Ishikawa (cell line): ENCODE results near the gene ZBTB48.

Experiments used
- CEBPB ChIP-seq: IDR thresholded peaks from 2 replicates; pipeline ENCODE4 v1.6.1; 2012
- CREB1 ChIP-seq: IDR thresholded peaks from 2 replicates; pipeline ENCODE4 v1.6.1; 2012; ENCODE audit warnings: low read depth
- EGR1 ChIP-seq: IDR thresholded peaks from 2 replicates; pipeline ENCODE4 v1.6.1; 2012
- EP300 ChIP-seq: IDR thresholded peaks from 2 replicates; pipeline ENCODE4 v1.6.1; 2012; ENCODE audit warnings: borderline replicate concordance
- FOXM1 ChIP-seq: IDR thresholded peaks from 2 replicates; pipeline ENCODE4 v1.6.1; 2012; ENCODE audit warnings: low read depth, borderline replicate concordance
- MAX ChIP-seq: IDR thresholded peaks from 2 replicates; pipeline ENCODE4 v1.6.1; 2012
- NFIC ChIP-seq: IDR thresholded peaks from 2 replicates; pipeline ENCODE4 v1.6.1; 2012
- RAD21 ChIP-seq: IDR thresholded peaks from 2 replicates; pipeline ENCODE4 v1.6.1; 2012; ENCODE audit warnings: low read depth
- REST ChIP-seq: IDR thresholded peaks from 2 replicates; pipeline ENCODE4 v1.6.1; 2012; ENCODE audit warnings: low read depth, mild to moderate bottlenecking
- TAF1 ChIP-seq: IDR thresholded peaks from 2 replicates; pipeline ENCODE4 v1.6.1; 2012; ENCODE audit warnings: low read depth, mild to moderate bottlenecking
- TCF12 ChIP-seq: IDR thresholded peaks from 2 replicates; pipeline ENCODE4 v1.6.1; 2012; ENCODE audit warnings: low read depth
- TEAD4 ChIP-seq: IDR thresholded peaks from 2 replicates; pipeline ENCODE4 v1.6.1; 2012
- USF1 ChIP-seq: IDR thresholded peaks from 2 replicates; pipeline ENCODE4 v1.6.1; 2012
- YY1 ChIP-seq: IDR thresholded peaks from 2 replicates; pipeline ENCODE4 v1.6.1; 2012; ENCODE audit warnings: low read depth
- ZBTB7A ChIP-seq: IDR thresholded peaks from 2 replicates; pipeline ENCODE4 v1.6.1; 2012; ENCODE audit warnings: low read depth

ZBTB48 gene

GRCh38 chr1:6632588-6633514, 53.1 kb downstream of the ZBTB48 start:
- TF ChIP-seq USF1 (no peak), YY1 (no peak), TAF1 (no peak), CEBPB (no peak), EP300 (no peak), EGR1 (no peak), CREB1 (no peak), FOXM1 (no peak), ZBTB7A (no peak), REST (no peak)

- TF ChIP-seq NFIC (no peak), RAD21 (peak; percentile 27; the same call in 1 of the 2 replicates), TCF12 (no peak), CEBPB (no peak), EP300 (no peak)
Observed at GRCh38 chr1:6634371-6635052, 54.7 kb downstream of the ZBTB48 start.

- TF ChIP-seq MAX (no peak), NFIC (no peak), CEBPB (no peak), TAF1 (no peak), REST (no peak), ZBTB7A (no peak), EGR1 (no peak), FOXM1 (no peak), CREB1 (no peak)
Observed at GRCh38 chr1:6635161-6635909, 55.5 kb downstream of the ZBTB48 start.

- TF ChIP-seq CEBPB (no peak), EP300 (no peak), FOXM1 (no peak), NFIC (no peak), CREB1 (no peak), RAD21 (no peak), ZBTB7A (no peak), USF1 (no peak), TAF1 (no peak), TEAD4 (no peak), EGR1 (no peak), TCF12 (no peak), MAX (no peak), YY1 (no peak), REST (no peak)
Observed at GRCh38 chr1:6635910-6636760, 56.3 kb downstream of the ZBTB48 start.
